ENCODE data around the gene IL17RE.
"Not testable (repeated sequence)": the region's sequence is repeated elsewhere in the genome, so short reads cannot be mapped to it uniquely, and the experiment has no call there.

IL17RE gene, protein sequence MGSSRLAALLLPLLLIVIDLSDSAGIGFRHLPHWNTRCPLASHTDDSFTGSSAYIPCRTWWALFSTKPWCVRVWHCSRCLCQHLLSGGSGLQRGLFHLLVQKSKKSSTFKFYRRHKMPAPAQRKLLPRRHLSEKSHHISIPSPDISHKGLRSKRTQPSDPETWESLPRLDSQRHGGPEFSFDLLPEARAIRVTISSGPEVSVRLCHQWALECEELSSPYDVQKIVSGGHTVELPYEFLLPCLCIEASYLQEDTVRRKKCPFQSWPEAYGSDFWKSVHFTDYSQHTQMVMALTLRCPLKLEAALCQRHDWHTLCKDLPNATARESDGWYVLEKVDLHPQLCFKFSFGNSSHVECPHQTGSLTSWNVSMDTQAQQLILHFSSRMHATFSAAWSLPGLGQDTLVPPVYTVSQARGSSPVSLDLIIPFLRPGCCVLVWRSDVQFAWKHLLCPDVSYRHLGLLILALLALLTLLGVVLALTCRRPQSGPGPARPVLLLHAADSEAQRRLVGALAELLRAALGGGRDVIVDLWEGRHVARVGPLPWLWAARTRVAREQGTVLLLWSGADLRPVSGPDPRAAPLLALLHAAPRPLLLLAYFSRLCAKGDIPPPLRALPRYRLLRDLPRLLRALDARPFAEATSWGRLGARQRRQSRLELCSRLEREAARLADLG

GRCh38 chr3:9902372-9903237, at the start of gene IL17RE:
Gene IL17RE, plus strand, starts transcription at chr3:9902848. Its CDS starts 85 bp downstream, at chr3:9902933.
- DNase-seq (ENCODE audit: low read depth), result no peak

DNA sequence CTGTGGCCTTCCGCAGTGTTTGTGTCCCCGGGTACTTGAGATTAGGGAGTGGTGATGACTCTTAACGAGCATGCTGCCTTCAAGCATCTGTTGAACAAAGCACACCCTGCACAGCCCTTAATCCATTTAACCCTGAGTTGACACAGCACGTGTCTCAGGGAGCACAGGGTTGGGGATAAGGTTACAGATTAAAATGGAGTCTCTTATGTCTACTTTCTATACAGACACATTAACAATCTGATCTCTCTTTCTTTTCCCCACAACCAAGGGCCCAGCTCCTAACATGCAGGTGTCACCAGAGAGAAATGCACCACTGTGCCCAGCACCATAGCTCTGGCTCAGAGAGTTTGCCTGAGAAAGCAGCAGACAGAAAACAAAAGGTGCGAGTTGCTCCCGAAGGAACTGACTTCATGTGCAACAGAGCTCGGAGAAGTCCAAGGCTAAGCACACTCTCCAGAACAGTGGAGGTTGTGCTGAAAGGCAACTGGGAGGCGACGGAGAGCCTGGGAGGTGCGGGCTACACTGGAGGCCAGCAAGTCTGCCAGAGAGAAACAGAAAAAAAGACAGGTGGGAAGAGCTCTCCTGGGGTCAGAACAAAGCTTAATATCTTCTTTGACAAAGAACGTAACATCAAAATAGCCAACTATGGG, 48.2 kb upstream of the IL17RE start:
- DNase-seq (ENCODE audit: low read depth), result not testable (repeated sequence)

DNA sequence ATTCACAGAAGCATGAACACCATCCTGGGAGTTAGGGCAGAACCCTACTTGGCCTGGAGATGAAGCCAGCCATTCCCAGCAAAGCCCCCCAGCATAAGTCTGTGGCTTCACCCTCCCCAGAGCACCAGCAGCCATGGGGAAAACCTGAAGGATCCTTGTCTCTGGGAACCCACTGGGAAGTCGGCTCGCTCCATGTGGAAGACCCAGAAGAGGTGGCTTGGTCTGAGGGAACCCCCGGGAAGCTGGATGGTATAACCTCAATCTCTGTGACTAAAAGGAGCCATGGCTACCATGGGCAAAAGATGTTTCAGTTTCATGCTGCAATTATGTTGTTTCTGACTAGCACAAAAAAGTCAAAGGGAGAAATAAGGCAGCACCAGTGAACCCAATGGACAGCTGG, 47.1 kb upstream of the IL17RE start:
- no peak for DNase-seq (ENCODE audit: low read depth)

GRCh38 chr3:9859530-9860025, 43.1 kb upstream of the IL17RE start:
- DNase-seq (ENCODE audit: low read depth), result no peak

DNA sequence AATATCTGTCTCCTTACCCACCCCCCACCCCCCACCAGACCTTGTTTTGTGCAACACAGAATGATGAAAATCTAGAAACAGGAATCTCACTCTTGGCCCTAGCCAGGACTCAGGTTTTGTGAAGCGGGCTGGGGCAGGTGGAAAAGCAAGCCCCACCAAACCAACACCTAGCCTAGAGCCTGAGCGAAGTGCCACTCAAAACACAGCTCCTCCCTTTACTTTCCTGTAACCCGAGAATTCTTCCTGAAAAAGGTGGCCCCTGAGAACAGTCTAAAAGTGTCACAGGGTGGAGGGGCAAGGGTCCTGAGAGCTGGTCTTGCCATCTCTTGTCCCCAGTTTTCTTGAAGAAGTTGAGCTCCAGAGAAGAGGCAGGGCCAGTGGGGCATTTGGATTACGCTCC, 41.4 kb upstream of the IL17RE start:
- no peak for DNase-seq (ENCODE audit: low read depth)

- DNase-seq (ENCODE audit: low read depth), result no peak
Observed at GRCh38 chr3:9861626-9862130, 41.0 kb upstream of the IL17RE start.

DNA sequence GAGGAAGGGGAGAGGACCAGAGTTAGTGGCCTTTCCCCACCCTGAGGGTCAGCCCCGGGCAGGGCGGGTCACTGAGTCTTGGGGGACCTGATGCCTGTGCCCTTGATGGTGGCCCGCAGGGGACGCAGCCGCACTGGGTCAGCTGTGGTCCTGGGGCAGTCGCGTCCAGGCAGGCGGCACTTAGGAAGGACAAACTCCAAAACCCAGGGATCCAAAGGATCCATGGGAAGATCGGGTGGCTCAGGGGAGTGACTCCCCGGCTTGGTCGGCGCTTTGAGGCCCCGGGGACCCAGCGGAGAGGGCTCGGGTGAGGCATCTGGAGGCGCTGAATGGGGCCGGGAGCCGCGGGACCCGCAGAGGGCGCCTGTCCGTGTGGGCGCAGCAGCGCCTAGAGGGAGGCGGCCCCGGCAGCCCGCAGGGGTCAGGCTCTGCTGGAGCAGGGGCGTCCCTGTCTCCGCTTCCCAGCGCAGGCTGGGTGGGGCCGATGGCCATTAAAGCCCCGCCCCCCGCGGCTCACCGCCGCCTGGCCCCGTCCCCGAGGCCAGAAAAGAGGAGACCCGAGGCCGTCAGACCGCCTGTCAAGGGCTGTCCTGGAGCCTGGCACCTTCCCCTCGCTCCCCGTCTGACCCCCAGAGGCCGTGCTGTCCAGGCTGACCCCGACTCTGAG, 40.1 kb upstream of the IL17RE start:
- DNase-seq (ENCODE audit: low read depth), result no peak

DNA sequence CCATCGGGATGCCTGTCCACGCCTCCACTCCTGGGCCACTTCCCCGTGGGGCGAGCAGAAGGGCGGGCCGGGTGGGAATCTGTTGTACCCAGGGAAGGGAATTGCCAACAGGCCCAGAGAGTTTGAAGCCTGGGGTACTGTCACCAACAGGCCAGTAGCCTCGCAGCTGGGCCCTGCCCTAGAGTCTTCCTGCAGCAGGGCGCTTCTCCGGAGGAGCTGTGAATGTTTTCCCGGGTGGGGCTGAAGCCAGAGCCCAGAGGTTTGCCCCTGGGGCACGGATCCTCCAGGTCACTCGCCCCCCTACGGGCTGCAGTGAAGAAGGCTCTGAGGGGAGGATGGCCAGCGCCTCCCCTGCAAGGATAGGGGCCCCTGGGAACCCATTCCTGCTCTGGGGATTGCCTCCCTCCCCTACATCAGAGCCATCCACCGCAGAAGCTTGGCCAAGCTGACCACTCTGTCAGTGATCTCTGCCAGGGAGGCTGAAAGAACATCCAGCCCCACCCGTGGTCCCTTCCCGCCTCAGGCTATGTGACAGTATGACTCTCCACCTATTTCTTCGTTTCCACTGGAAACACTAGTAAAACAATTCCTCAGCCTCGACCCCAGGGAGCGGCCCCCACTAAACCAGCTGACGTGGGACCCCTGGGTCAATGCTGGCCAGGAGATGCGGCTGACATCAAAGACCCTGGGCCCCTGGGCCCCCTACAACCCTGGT, 39.4 kb upstream of the IL17RE start:
- no peak for DNase-seq (ENCODE audit: low read depth)

DNA sequence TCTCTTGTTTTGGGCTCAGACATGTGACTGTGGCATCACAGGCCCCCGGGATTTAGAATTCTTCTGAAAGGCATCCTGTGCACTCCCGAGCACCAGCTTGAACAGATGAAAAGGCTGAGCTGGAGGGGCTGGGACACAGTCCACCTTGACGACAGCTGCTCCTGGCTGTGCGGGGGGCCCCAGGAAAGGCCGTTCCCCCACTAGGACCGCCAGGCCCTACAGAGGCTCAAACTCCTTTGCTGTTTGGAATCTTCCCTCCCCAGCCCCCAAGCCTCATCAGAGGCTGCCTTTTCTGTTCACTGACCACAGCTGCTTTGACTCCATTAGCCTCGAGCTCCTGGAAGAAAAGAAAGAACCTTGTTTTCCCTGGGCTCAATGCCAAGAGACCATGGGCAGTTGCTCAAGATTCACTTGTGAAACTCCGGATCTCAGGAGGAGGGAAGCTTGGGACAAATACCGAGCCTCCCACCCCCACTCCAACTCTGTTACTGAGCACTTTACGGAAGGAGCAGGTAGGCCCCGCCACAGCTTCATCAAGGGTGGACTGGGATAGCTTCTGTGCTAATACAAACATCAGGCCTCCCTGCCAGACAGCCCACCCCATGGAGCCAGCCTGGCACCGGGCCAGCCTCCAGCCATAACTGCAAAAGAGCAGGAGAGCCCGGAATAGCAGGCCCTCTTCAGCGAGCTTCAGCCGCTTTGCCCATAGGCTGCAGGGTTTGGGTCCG, 38.3 kb upstream of the IL17RE start:
- no peak for DNase-seq (ENCODE audit: low read depth)

DNA sequence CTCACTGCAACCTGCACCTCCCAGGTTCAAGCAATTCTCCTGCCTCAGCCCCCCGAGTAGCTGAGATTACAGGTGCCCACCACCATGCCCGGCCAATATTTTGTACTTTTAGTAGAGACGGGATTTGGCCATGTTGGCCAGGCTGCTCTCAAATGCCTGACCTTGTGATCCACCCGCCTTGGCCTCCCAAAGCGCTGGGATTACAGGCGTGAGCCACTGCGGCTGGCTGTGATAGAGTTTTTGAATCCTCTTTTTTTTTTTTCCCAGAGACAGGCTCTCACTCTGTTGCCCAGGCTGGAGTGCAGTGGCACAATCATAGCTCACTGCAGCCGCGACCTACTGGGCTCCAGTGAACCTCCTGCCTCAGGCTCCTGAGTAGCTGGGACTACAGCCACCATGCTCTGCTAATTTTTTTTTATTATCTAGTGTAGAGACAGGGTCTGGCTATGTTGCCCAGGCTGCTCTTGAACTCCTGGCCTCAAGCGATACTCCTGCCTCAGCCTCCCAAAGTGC, 37.5 kb upstream of the IL17RE start:
- not testable (repeated sequence) for DNase-seq (ENCODE audit: low read depth)

DNA sequence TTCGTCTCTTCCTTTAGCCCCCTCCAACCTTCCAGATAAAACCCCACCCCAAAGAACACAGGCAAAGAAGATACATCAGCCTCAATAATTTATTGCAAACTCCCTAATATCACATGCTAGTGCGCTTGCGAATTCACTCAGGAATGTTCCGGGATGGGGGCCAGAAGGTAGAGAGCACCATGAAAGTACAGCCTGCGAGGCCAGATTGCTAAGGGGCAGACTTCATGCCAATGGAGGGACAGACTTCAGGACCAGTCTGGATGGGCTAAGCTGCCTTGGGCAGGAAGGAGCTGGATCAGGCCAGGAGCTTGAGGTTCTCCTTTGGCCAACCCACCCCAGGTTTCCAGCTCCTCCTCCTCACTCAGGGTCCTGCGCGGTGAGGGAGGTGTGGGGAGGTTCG, 36.0 kb upstream of the IL17RE start:
- DNase-seq (ENCODE audit: low read depth), result no peak

- no peak for DNase-seq (ENCODE audit: low read depth)
Observed at GRCh38 chr3:9867106-9867505, 35.5 kb upstream of the IL17RE start.

GRCh38 chr3:9869955-9870354, 32.7 kb upstream of the IL17RE start:
- DNase-seq (ENCODE audit: low read depth), result no peak

DNA sequence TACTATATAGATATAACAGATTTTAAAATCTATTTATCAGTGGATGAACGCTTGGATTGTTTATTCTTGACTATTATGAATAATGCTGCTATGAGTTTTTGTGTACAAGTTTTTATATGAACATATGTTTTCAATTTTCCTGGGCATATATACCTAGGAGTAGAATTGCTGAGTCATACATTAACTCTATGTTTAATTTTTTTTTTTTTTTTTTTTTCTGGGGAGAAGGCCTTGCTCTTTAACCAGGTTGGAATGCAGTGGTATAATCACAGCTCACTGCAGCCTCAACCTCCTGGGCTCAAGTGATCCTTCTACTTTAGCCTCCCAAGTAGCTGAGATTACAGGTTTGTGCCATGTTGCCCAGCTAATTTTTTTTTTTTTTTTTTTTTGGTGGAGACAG, 31.7 kb upstream of the IL17RE start:
- DNase-seq (ENCODE audit: low read depth), result no peak

DNA sequence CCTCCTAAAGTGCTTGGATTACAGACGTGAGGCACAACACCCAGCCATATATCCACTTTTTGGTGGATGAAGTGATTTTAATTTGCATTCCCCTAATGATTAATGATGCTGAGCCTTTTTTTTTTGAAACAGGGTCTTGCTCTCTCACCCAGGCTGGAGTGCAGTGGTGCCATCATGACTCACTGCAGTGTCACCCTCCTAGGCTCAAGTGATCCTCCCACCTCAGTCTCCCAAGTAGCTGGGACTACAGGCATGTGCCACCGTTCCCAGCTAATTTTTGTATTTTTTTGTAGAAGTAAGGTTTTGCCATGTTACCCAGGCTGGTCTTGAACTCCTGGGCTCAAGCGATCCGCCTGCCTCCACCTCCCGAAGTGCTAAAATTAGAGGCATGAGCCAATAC, 30.6 kb upstream of the IL17RE start:
- DNase-seq (ENCODE audit: low read depth), result not testable (repeated sequence)

- no peak for DNase-seq (ENCODE audit: low read depth)
Observed at GRCh38 chr3:9875448-9875847, 27.2 kb upstream of the IL17RE start.

DNA sequence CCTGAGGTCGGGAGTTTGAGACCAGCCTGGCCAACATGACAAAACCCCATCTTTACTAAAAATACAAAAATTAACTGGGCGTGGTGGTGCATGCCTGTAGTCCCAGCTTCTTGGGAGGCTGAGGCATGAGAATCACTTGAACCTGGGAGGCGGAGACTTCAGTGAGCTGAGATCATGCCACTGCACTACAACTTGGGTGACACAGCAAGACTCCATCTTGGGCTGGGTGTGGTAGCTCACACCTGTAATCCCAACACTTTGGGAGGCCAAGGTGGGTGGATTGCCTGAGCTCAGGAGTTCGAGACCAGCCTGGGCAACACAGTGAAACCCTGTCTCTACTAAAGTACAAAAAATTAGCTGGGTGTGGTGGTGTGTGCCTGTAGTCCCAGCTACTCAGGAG, 26.4 kb upstream of the IL17RE start:
- not testable (repeated sequence) for DNase-seq (ENCODE audit: low read depth)

- no peak for DNase-seq (ENCODE audit: low read depth)
Observed at GRCh38 chr3:9876991-9877390, 25.7 kb upstream of the IL17RE start.

DNA sequence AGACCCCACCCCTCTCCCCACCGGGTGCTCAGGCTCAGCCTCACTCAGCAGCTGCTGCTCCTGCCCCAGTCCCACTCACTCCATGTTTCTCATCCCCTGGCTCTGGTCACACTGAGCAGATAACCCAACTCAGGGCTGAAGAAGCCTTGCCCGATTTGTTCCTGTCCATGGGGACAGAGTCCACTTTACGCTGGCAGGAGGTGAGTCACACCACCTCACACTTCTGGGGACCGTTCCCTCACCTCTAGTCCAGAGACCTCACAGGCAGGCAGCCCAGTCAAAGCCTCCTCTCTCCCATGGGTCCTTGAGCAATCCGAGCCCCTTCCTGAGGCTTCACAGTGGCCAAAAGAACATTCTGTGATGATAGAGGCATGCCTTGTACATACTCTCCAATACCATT, 23.9 kb upstream of the IL17RE start:
- DNase-seq (ENCODE audit: low read depth), result no peak

Data from activated T-cell treated with anti-CD3 and anti-CD28 coated beads for 24 hours (primary cell).